Subcutaneous adipose tissue (tissue), 4 donors: ENCODE measurements around the gene VEGFA. TPM values are rescaled to one million over a fixed set of nuclear protein-coding genes. Genes with fewer than 3 reads are reported as not detected.

Experiments used
- CTCF ChIP-seq: fragments of 450-650 bp; IDR thresholded peaks from one replicate; pipeline ENCODE4 v1.5.1; 2016; ENCODE audit warnings: low read depth, mild to moderate bottlenecking, control low read depth, antibody characterized with exemption, moderate library complexity
- small RNA-seq: library from RNA; depleted of rRNA; stranded (forward); fragments of <200 nt; gene quantifications from one replicate; pipeline ENCODE3, GENCODE V24; 2016
- total RNA-seq, 4 donors: library from RNA; depleted of rRNA; stranded (reverse); fragments of >200 nt; gene quantifications; one replicate each; pipeline ENCODE4 v1.1.0, GENCODE V29; 2016

Gene VEGFA
- total RNA-seq, 4 donors from 2014 or later, result 195 to 909 (median 398) TPM

- no peak for TF ChIP-seq CTCF
These were observed 63.4 kb downstream of the VEGFA start for GRCh38 chr6:43833223-43833995.

GRCh38 chr6:43833996-43834390, 64.0 kb downstream of the VEGFA start:
- TF ChIP-seq CTCF, result no peak

- TF ChIP-seq CTCF, result no peak
These were observed 64.6 kb downstream of the VEGFA start for GRCh38 chr6:43834528-43835155.

- no peak for TF ChIP-seq CTCF
These were observed 65.9 kb downstream of the VEGFA start for GRCh38 chr6:43835872-43836419.

Small RNA genes lying within 50 kb of the gene (small RNA-seq; reads per million reads assigned to genes)
- gene AL136131.3, result not detected

Other genes with a start within 250 kb of the VEGFA start
- gene XPO5, start 194.2 kb upstream of the VEGFA start, total RNA-seq, result 10 to 100 TPM; 14.5 to 36.5 (median 16.0) TPM
- 10 to 100 TPM in 1 of 4 donors, 1 to 10 TPM in 3; 4.6 to 16.3 (median 7.4) TPM for gene POLH, start 194.0 kb upstream of the VEGFA start, total RNA-seq
- 10 to 100 TPM; 36.4 to 54.6 (median 46.0) TPM for gene GTPBP2, start 140.9 kb upstream of the VEGFA start, total RNA-seq
- 10 to 100 TPM; 15.6 to 37.2 (median 26.6) TPM for gene MAD2L1BP, start 134.4 kb upstream of the VEGFA start, total RNA-seq
- under 1 TPM in 2 of 4 donors, not detected in 2; 0.19 to 0.49 TPM for gene RSPH9, start 125.2 kb upstream of the VEGFA start, total RNA-seq
- gene MRPS18A, start 82.4 kb upstream of the VEGFA start, total RNA-seq, result 10 to 100 TPM; 28.5 to 31.3 (median 30.4) TPM